Left lung (tissue), 10 donors: ENCODE results near the gene IL1B. TPM values are rescaled to one million over a fixed set of nuclear protein-coding genes. Genes with fewer than 3 reads are reported as not detected.
A peak's percentile ranks its signal among the peaks of the same experiment; 100 is the strongest.

Source experiments
- ATAC-seq: fragments of 200-7000 bp; cut with Tn5 transposase; one replicate; pipeline ENCODE4 v1.9.1; 2020; ENCODE audit warnings: moderate library complexity
- DNase-seq, 4 donors: peaks; one replicate each; pipeline ENCODE4 v3.0.0-alpha.2; 2013 to 2020
- H3K27ac ChIP-seq, 2 donors: fragments of 200-600 bp; sonication (generic) in 1 of 2; one replicate each; pipeline versions ENCODE4 v1.5.0 to v1.8.0; 2020 to 2021
- H3K27me3 ChIP-seq, 2 donors: fragments of 200-600 bp; sonication (generic) in 1 of 2; one replicate each; pipeline versions ENCODE4 v1.5.0 to v1.8.0; 2020 to 2021
- H3K36me3 ChIP-seq, 2 donors: fragments of 200-600 bp; sonication (generic) in 1 of 2; one replicate each; pipeline versions ENCODE4 v1.5.0 to v1.8.0; 2020 to 2021
- H3K4me1 ChIP-seq, 2 donors: fragments of 200-600 bp; one replicate each; pipeline ENCODE4 v1.8.0; 2021
- H3K4me3 ChIP-seq, 2 donors: fragments of 200-600 bp; sonication (generic) in 1 of 2; one replicate each; pipeline versions ENCODE4 v1.5.0 to v1.8.0; 2020 to 2021; ENCODE audit warnings: mild to moderate bottlenecking in 1 of 2
- H3K9me3 ChIP-seq, 2 donors: fragments of 200-600 bp; sonication (generic) in 1 of 2; one replicate each; pipeline versions ENCODE4 v1.5.0 to v1.8.0; 2020 to 2021
- intact Hi-C, 2 donors: fragments of 100-400 bp; cut with DNase I; formaldehyde crosslinking; loops; one replicate each; pipeline versions ENCODE4 v1.11.2 to v1.14.2; 2022
- polyA plus RNA-seq, 6 donors: library from polyadenylated mRNA; unstranded; fragments of 120-200 nt; gene quantifications; one replicate each; pipeline ENCODE4 v1.2.1, GENCODE V29; 2013; ENCODE audit not compliant: insufficient read length in 6 of 6
- total RNA-seq, 2 donors: library from RNA; stranded (reverse); fragmentation: NEBNext Ultra II Directional; extraction: Animal tissue kit (Norgen Biotek cat#: 25700); gene quantifications; one replicate each; pipeline ENCODE4 v1.2.1, GENCODE V29; 2021
- TF ChIP-seq, protein P1 (sequence below), 2 donors: fragments of 200-600 bp; sonication (generic) in 1 of 2; IDR thresholded peaks; one replicate each; pipeline versions ENCODE4 v1.5.0 to v1.8.0; 2021; ENCODE audit warnings: antibody characterized with exemption in 2 of 2
- donor health status: DM: no; HTN: yes; CAD: no.
- donor health status: DM: no; HTN: no; CAD: no.

The IL1B gene
- total and polyA plus RNA-seq, 8 donors, result 0.58 to 38.1 (median 2.2) TPM

DNA sequence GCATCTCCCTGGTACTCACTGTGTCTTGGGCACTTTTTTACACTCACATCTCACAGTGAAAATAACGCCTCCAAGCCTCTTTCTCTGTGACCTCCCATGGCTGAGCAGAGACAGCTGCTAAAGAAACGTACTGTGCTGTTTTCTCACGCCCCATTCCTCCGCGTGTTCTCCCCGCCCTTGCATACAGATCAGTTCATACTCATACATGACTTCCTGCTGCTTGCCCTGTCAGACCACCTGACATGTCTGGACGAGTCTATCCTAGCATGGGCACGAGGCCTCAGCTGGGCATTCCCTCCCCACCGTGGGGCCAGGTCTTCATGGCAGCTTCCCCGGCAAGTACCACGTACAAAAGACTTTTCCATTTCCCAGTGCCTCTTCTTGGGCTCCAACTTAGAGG lies 31.0 kb downstream of the IL1B start:
- DNase-seq (no peak), ATAC-seq (no peak)
- intact Hi-C loops, result no loop called here
- Histone ChIP-seq H3K4me3 (no peak overlapping the region), H3K4me1 (no peaks in the 10 kb centered on the region), H3K9me3 (peaks cover 0 to 11% of the 10 kb centered on the region in 2 donors), H3K27ac (no peak overlapping the region), H3K36me3 (no peaks in the 10 kb centered on the region), H3K27me3 (no peaks in the 10 kb centered on the region)
- TF ChIP-seq, protein P1, sequence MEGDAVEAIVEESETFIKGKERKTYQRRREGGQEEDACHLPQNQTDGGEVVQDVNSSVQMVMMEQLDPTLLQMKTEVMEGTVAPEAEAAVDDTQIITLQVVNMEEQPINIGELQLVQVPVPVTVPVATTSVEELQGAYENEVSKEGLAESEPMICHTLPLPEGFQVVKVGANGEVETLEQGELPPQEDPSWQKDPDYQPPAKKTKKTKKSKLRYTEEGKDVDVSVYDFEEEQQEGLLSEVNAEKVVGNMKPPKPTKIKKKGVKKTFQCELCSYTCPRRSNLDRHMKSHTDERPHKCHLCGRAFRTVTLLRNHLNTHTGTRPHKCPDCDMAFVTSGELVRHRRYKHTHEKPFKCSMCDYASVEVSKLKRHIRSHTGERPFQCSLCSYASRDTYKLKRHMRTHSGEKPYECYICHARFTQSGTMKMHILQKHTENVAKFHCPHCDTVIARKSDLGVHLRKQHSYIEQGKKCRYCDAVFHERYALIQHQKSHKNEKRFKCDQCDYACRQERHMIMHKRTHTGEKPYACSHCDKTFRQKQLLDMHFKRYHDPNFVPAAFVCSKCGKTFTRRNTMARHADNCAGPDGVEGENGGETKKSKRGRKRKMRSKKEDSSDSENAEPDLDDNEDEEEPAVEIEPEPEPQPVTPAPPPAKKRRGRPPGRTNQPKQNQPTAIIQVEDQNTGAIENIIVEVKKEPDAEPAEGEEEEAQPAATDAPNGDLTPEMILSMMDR (IDR thresholded peaks at IDR 0.05), result no peak

DNA sequence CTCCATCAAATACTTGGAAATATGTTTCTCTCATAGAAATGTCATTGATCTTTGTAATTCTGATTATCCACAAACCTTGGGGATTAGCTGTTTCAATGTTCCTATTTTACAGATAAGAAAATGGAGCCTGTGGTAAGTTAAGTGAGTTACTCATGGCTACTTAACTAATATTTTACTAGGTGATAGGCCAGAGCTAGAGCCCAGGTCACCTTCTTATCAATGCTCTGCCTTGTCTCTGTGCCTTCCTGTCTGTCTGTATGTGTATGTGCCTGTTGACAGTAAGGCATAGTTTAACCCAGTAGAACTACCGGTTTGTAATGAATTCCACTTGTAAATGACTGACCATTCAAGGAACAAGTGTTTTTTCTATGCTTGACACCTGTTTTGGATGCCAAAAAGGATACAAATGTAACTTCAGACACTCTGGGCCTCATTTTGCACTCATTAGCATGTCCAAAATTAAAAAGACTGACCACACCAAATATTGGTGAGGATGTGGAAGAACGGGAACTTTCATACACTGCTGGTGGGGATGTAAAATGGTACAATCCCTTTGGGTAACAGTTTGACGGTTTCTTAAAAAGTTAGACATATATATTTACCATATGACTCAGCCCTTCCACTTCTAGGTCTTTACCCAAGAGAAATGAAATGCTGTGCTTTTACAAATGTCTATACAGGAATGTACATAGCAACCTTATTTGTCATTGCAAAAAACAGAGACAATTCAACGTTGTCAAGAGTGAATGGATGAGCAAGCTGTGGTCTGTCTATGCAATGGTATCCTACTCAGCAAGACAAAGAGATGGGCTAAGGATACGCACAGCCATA lies 32.7 kb downstream of the IL1B start:
- Histone ChIP-seq H3K4me1 (peaks cover 0 to 8% of the 10 kb centered on the region in 2 donors), H3K4me3 (no peak overlapping the region), H3K27me3 (no peaks in the 10 kb centered on the region), H3K9me3 (peaks cover 0 to 11% of the 10 kb centered on the region in 2 donors), H3K27ac (no peak overlapping the region), H3K36me3 (no peaks in the 10 kb centered on the region)
- TF ChIP-seq, protein P1 (IDR thresholded peaks at IDR 0.05), result no peak
- intact Hi-C loops, result no loop called here
- ATAC-seq (no peak), DNase-seq (no peak)

DNA sequence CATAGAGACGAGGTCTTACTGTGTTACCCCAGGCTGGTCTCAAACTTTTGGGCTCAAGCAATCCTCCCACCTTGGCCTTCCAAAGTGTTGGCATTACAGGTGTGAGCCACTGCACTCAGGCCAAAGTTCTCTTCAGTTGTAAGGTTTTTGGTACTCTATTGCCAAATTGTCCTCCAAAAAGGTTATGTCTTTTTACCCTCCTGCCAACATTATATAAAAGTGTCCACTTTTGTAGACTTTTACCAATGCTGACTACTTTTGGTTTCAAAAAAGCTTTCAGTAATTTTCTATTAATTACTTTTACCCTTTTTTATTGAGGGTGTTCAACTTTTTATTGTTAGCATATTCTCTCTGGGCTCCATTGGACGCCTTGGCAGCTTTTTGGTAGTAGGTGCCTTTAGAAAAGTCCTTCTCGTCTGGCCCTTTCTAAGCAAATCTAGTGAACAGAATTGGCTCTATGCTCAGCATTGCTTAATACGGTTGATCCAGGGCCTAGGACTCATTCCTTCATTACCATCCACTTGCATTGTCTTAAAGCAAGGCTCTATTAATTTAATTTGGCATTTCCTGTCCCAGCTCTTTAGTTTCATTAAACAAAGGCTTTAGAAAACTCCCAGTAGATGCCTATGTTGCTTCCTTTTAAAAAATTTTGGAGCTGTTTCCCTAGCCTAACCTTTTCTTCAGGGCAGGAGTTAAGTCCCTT lies 35.5 kb downstream of the IL1B start:
- TF ChIP-seq, protein P1 (IDR thresholded peaks at IDR 0.05), result no peak
- ATAC-seq, result no peak
- intact Hi-C loops, result no loop called here

DNA sequence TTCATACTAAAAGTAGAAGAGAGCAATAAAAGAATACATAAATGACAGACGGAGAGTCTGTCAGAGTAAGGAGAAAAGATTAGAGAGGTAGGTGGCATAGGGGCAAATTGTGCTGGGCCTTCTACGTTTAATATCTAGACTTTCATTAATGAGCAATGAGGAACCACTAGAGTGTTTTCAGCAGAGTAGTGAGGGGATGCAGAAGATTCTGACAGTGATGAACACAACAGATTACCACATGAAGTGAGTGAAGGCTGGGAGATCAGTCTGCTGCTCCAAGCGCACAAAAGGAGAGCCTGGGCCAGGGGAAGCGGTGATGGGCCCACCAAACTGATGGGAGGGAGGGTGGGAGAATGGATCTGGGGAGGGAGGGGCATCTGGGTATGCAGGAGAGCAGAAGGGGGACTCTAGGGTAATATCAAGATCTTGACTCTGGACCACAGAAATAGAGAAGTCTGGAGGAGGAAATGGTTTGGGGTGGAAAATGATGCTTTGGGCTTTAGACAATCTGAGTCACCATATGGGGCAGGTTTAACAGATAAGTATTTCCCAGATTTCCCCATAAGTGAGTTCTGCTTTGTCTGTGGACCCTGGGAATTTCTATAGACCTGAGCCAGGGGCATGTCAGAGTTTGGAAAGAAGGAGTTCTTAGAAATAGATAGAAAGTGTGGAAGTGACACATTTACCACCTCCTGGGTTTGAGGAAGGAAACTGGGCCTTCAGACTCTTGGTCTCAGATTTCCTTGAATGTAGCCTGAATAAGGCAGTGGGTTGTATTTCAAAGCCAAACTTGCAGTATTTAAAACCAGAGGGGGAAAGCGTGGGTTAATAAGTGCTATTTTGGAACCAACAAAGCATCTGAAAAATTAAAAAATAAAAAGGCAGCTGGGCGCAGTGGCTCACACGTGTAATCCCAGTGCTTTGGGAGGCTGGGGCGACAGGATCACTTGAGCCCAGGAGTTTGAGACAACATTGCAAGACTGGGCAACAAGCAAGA lies 37.3 kb downstream of the IL1B start:
- Histone ChIP-seq H3K27me3 (no peaks in the 10 kb centered on the region), H3K36me3 (no peaks in the 10 kb centered on the region), H3K4me1 (peaks cover 7 to 31% of the 10 kb centered on the region in 2 donors), H3K9me3 (no peaks in the 10 kb centered on the region), H3K4me3 (no peak overlapping the region), H3K27ac (peak overlapping the region in 1 of 2 donors; percentile 50)
- DNase-seq (no peak), ATAC-seq (no peak)
- intact Hi-C loops, result no loop called here
- TF ChIP-seq, protein P1 (IDR thresholded peaks at IDR 0.05), result no peak

More for the DNA sequence above, 35.5 kb downstream of the IL1B start:
- H3K36me3 ChIP-seq, result no peaks in the 10 kb centered on the region
- H3K9me3 ChIP-seq, result no peaks in the 10 kb centered on the region
- no peak overlapping the region for H3K4me3 ChIP-seq
- no peak for DNase-seq
- H3K27ac ChIP-seq, result no peak overlapping the region
- H3K27me3 ChIP-seq, result no peaks in the 10 kb centered on the region
- peaks cover 0 to 13% of the 10 kb centered on the region in 2 donors for H3K4me1 ChIP-seq
